A549 (cell line): ENCODE measurements around the gene CHAD. TPM values are rescaled to one million over a fixed set of nuclear protein-coding genes. Genes with fewer than 3 reads are reported as not detected.

ENCODE experiments used
- ATAC-seq, 2 experiments: fragments of 200-7000 bp in 1 of 2; fragments of >200 bp in 1 of 2; cut with Nextera tagmentation in 1 of 2; cut with Tn5 transposase in 1 of 2; 3 replicates each; pipeline versions ENCODE4 v1.8.0 to v1.9.1; 2018 to 2020; ENCODE audit warnings: mild to moderate bottlenecking in 1 of 2, moderate library complexity in 1 of 2
- CTCF ChIA-PET: fragments of 300-600 bp; sonication (Branson Sonifier 250); formaldehyde crosslinking; extraction: SDS; loops from one replicate; lab custom pipeline; 2021; ENCODE audit warnings: antibody characterized with exemption, inconsistent platforms; lab: Yijun Ruan, JAX
- POLR2A ChIA-PET: fragments of 350-600 bp; formaldehyde crosslinking; extraction: SDS; loops from one replicate; lab custom pipeline; 2021; ENCODE audit warnings: antibody characterized with exemption, inconsistent platforms; lab: Yijun Ruan, JAX
- DNase-seq, 2 experiments: peaks; one replicate each; pipeline versions ENCODE4 v3.0.0 to v3.0.0-alpha.2; 2011 to 2016; ENCODE audit warnings: low read depth in 1 of 2, low spot score in 1 of 2
- FAIRE-seq: peaks from 2 replicates; lab custom pipeline; 2011; peaks lifted over from hg19 to GRCh38; lab: Jason Lieb, UNC
- H3K27ac ChIP-seq, 2 experiments: fragments of >200 bp; sonication (Bioruptor Twin); formaldehyde crosslinking; 3 replicates each; pipeline ENCODE4 v1.5.1; 2016 to 2017
- H3K4me1 ChIP-seq: fragments of >200 bp; sonication (Bioruptor Twin); formaldehyde crosslinking; 3 replicates; pipeline ENCODE4 v1.6.1; 2016
- H3K4me2 ChIP-seq: fragments of >200 bp; sonication (Bioruptor Twin); formaldehyde crosslinking; 3 replicates; pipeline ENCODE4 v1.6.1; 2016
- H3K4me3 ChIP-seq: fragments of >200 bp; sonication (Bioruptor Twin); formaldehyde crosslinking; 3 replicates; pipeline ENCODE4 v1.5.1; 2016
- H3K9me3 ChIP-seq: fragments of >200 bp; sonication (Bioruptor Twin); formaldehyde crosslinking; 3 replicates; pipeline ENCODE4 v1.6.1; 2016
- BCL3 ChIP-seq: fragments of >200 bp; sonication (Bioruptor Twin); formaldehyde crosslinking; IDR thresholded peaks from 3 replicates; pipeline ENCODE4 v1.6.1; 2016
- BHLHE40 ChIP-seq: IDR thresholded peaks from 2 replicates; pipeline ENCODE4 v1.6.1; 2012; ENCODE audit warnings: low read depth, low read length, inconsistent platforms
- CHD4 ChIP-seq: fragments of 200-600 bp; sonication (generic); IDR thresholded peaks from 2 replicates; pipeline ENCODE4 v1.6.1; 2016; ENCODE audit warnings: antibody characterized with exemption, mild to moderate bottlenecking, borderline replicate concordance
- CTCF ChIP-seq: fragments of >200 bp; sonication (Bioruptor Twin); formaldehyde crosslinking; IDR thresholded peaks from 3 replicates; pipeline ENCODE4 v1.5.1; 2016
- EHMT2 ChIP-seq: fragments of 200-600 bp; sonication (generic); IDR thresholded peaks from 2 replicates; pipeline ENCODE4 v1.6.1; 2016; ENCODE audit warnings: antibody characterized with exemption, low read depth, mild to moderate bottlenecking, moderate library complexity
- EP300 ChIP-seq, 2 experiments: fragments of >200 bp; sonication (Bioruptor Twin); formaldehyde crosslinking; IDR thresholded peaks; 2 replicates in 1 of 2; 3 replicates in 1 of 2; pipeline ENCODE4 v1.6.1; 2016 to 2017
- ESRRA ChIP-seq: fragments of 150-350 bp; IDR thresholded peaks from 2 replicates; pipeline ENCODE4 v1.6.1; 2014; ENCODE audit warnings: mild to moderate bottlenecking, low read length, borderline replicate concordance
- HEYL ChIP-seq: fragments of 250-450 bp; sonication (Bioruptor Pico); IDR thresholded peaks from 2 replicates; pipeline ENCODE4 v1.8.0; 2021; ENCODE audit warnings: mild to moderate bottlenecking, moderate library complexity
- HMGXB4 ChIP-seq: fragments of 250-450 bp; sonication (Bioruptor Pico); IDR thresholded peaks from 2 replicates; pipeline ENCODE4 v1.5.0; 2021; ENCODE audit warnings: mild to moderate bottlenecking, moderate library complexity, borderline replicate concordance
- HOXB5 ChIP-seq: fragments of 250-450 bp; sonication (Bioruptor Pico); IDR thresholded peaks from 2 replicates; pipeline ENCODE4 v1.5.0; 2020; ENCODE audit warnings: mild to moderate bottlenecking, moderate library complexity
- JUN ChIP-seq, 2 experiments: fragments of >200 bp; sonication (Bioruptor Twin); formaldehyde crosslinking; IDR thresholded peaks; 2 replicates in 1 of 2; 3 replicates in 1 of 2; pipeline ENCODE4 v1.6.1; 2016 to 2017
- MAX ChIP-seq: IDR thresholded peaks from 2 replicates; pipeline ENCODE4 v1.6.1; 2012
- MYC ChIP-seq: IDR thresholded peaks from 2 replicates; pipeline ENCODE4 v1.6.1; 2012; ENCODE audit warnings: mild to moderate bottlenecking, inconsistent platforms, low read length, improper control_type of control experiment, borderline replicate concordance
- NFE2L2 ChIP-seq: fragments of 150-350 bp; conservative IDR thresholded peaks from 2 replicates; pipeline ENCODE4 v1.6.1; 2014; ENCODE audit warnings: low read length
- PBX3 ChIP-seq: IDR thresholded peaks from 2 replicates; pipeline ENCODE4 v1.6.1; 2012
- POLR2AphosphoS2 ChIP-seq: conservative IDR thresholded peaks from 2 replicates; pipeline ENCODE4 v1.6.1; 2012; ENCODE audit warnings: low read length, improper control_type of control experiment, inconsistent platforms
- RAD21 ChIP-seq, 2 experiments: fragments of >200 bp in 1 of 2; sonication (Bioruptor Twin) in 1 of 2; formaldehyde crosslinking in 1 of 2; IDR thresholded peaks in 1 of 2; conservative IDR thresholded peaks in 1 of 2; 2 replicates in 1 of 2; 3 replicates in 1 of 2; pipeline ENCODE4 v1.6.1; 2012 to 2018; ENCODE audit warnings: inconsistent platforms in 1 of 2
- RCOR1 ChIP-seq: fragments of 150-350 bp; IDR thresholded peaks from 2 replicates; pipeline ENCODE4 v1.6.1; 2014; ENCODE audit warnings: antibody characterized with exemption, low read length, low read depth
- RFX5 ChIP-seq: fragments of 450-650 bp; IDR thresholded peaks from 2 replicates; pipeline ENCODE4 v1.7.1; 2014; ENCODE audit warnings: antibody characterized with exemption, mild to moderate bottlenecking, moderate library complexity
- SMC3 ChIP-seq: fragments of >200 bp; sonication (Bioruptor Twin); formaldehyde crosslinking; IDR thresholded peaks from 3 replicates; pipeline ENCODE4 v1.6.1; 2018; ENCODE audit warnings: inconsistent platforms
- SREBF2 ChIP-seq: fragments of 450-650 bp; IDR thresholded peaks from 2 replicates; pipeline ENCODE4 v1.6.1; 2014; ENCODE audit warnings: mild to moderate bottlenecking, moderate library complexity
- WGBS: methylation state at CpG from one replicate; pipeline ENCODE4 v1.1.6; 2017; ENCODE audit errors: missing lambda C conversion rate; 5-methylcytosine and 5-hydroxymethylcytosine counted together
- polyA plus RNA-seq, 4 experiments: library from polyadenylated mRNA; depleted of rRNA in 3 of 4; stranded (reverse); fragments of >200 nt; fragmentation: RNase III in 1 of 4; extraction: RNeasy Plus Mini Kit Qiagen cat#74134 plus additional on column Dnase treatment in 1 of 4; gene quantifications; 2 replicates in 3 of 4; 3 replicates in 1 of 4; pipeline ENCODE4 v1.2.3, GENCODE V29; 2011 to 2017

The CHAD gene
- polyA plus RNA-seq, 2 of the 4 experiments (the other 2 are of a cell fraction): not detected

- 84% methylated on average over 9 of the region's 9 CpGs for WGBS
- TF ChIP-seq PBX3: no peak
- no peak for TF ChIP-seq BCL3
- no peak for TF ChIP-seq HOXB5 (CRISPR knock-in tag)
- TF ChIP-seq RFX5: no peak
- no peak for TF ChIP-seq ESRRA
- no peak for TF ChIP-seq POLR2AphosphoS2
- TF ChIP-seq MAX: no peak
- TF ChIP-seq SREBF2: no peak
- no peak for TF ChIP-seq CHD4
- TF ChIP-seq HMGXB4: no peak
- no peak for TF ChIP-seq MYC
- TF ChIP-seq RAD21 (conservative IDR thresholded peaks at IDR 0.05 in 1 of 2, IDR thresholded peaks at IDR 0.05 in 1 of 2): no peak
- TF ChIP-seq HEYL (CRISPR knock-in tag): no peak
- TF ChIP-seq EP300 (IDR thresholded peaks at IDR 0.05): no peak
- TF ChIP-seq EHMT2: no peak
- no peak for TF ChIP-seq JUN (IDR thresholded peaks at IDR 0.05)
- no peak for TF ChIP-seq BHLHE40
- TF ChIP-seq, all 56 proteins: peak for 0
- CTCF ChIA-PET: interaction anchor here (0.6 to 10.1 kb wide), 21 partner anchors 9 to 350 kb away, joined by 3 to 119 read pairs (median 8); partner anchors contain the start of gene RSAD1
- no peak for FAIRE-seq
- H3K27ac ChIP-seq: no peak overlapping the region
- peak in 1 of 2 experiments; percentile 35; a peak in 3 of 6 replicates for ATAC-seq
- POLR2A ChIA-PET: no interaction called here
- H3K4me2 ChIP-seq: no peak overlapping the region
- H3K4me1 ChIP-seq: peaks cover 5% of the 10 kb centered on the region; the same call in 1 of the 3 replicates
- no peak overlapping the region for H3K4me3 ChIP-seq
- DNase-seq: no peak
- H3K9me3 ChIP-seq: no peaks in the 10 kb centered on the region
Measured at GRCh38 chr17:50502301-50502990, 33.8 kb upstream of the CHAD start.

- WGBS: 30% methylated on average over 5 of the region's 5 CpGs
- no peak for FAIRE-seq
- Histone ChIP-seq H3K9me3 (no peaks in the 10 kb centered on the region), H3K4me1 (peaks cover 5% of the 10 kb centered on the region; the same call in 1 of the 3 replicates), H3K4me2 (no peak overlapping the region), H3K27ac (no peak overlapping the region), H3K4me3 (no peak overlapping the region)
- ChIA-PET CTCF (interaction anchor here (0.6 to 10.1 kb wide), 24 partner anchors 8 to 351 kb away, joined by 3 to 119 read pairs (median 6); partner anchors contain the start of gene RSAD1), POLR2A (interaction anchor here (1.1 kb wide), 1 partner anchor 365 kb away, joined by 4 read pairs; the partner anchor contains the start of gene TOB1)
- peak in 1 of 2 experiments; percentile 9; a peak in 1 of 6 replicates for ATAC-seq
- peak; percentile 32 to 35; a peak in 2 of 5 replicates for TF ChIP-seq RAD21 (conservative IDR thresholded peaks at IDR 0.05 in 1 of 2, IDR thresholded peaks at IDR 0.05 in 1 of 2)
- peak; percentile 88; the same call in 1 of the 2 replicates for TF ChIP-seq ESRRA
- TF ChIP-seq RCOR1: no peak
- TF ChIP-seq SMC3: peak; percentile 22; the same call in 1 of the 3 replicates
- peak; percentile 64 for TF ChIP-seq CTCF
- TF ChIP-seq NFE2L2: no peak
- DNase-seq: peak in 1 of 2 experiments; percentile 54
Measured at GRCh38 chr17:50501054-50501453, 32.4 kb upstream of the CHAD start.
